NCI-H345 treated with DMSO at 0.1 percent for 48 hours (cell line): Measurements from ENCODE around the gene SEC61A2.
"Not testable (repeated sequence)": the region's sequence is repeated elsewhere in the genome, so short reads cannot be mapped to it uniquely, and the experiment has no call there.

Experiments
- DNase-seq: peaks from one replicate; lab custom pipeline; 2025; ENCODE audit not compliant: unreplicated experiment; lab: John Stamatoyannopoulos, UW

SEC61A2 gene

DNA sequence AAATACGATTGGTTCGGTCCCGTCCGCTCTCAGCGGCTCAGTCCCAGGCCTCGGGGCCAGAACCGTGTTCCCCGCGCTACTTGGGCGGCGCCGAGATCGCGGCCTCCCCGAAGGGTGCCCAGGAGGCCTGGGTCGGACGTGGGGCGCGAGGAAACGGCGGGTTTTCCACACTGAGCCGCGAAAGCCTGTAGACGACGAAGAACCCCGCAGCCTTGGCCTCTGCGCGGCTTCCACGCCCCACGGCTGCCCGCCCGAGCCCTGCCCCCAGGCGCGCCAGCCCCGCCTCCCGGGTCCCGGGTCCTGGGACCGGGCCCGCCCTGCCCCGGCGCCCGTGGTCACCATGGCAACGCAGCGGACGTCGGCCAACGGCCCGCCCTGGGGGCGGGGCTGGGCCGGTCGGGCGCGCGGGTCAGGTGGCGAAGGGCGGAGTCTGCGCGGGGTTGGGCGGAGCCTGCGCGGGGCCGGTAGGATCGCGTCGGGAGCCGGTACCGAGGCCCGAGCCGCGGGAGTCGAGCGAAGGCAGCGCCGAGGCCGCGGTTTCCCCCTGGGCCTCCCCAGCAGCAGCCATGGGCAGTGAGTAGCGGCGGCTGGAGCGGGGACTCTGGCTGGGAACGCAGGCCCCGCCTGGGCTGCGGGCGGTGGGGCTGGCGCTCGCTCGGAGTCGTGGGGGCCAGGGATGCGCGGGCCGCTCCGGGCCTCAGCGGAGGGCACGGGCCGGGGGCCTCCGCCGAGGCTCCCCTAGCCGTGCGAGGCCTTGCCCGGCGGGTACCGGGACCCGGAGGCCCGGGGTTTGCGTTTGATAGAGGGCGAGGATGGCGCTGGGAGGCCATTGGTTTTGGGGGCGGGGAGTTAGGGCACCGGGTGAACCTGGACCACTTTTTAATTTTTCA lies at the start of gene SEC61A2:
Gene SEC61A2, plus strand, starts transcription at position 456 of the 890 bp plus-strand sequence. Its CDS starts 111 bp downstream, at position 567.
- peak; percentile 70 for DNase-seq

DNA sequence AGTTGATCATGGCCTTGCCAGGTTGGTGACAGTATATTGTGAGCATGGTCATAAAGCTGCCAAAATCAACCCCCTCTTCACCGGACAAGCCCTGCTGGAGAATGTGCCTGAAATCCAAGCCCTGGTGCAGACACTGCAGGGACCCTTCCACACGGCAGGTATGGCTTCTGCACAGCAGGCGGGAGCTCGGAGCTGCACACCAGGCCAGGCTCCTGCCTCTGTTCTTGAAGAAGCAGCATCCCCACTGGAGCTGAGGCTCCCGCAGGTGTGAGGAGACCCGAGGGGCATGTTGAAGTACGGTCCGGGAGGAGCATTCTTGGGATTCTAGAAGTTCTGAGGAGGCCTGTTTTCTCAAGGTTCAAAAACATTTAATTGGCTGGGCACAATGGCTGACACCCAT lies 48.0 kb upstream of the SEC61A2 start:
- DNase-seq, result no peak

- DNase-seq, result no peak
Observed at GRCh38 chr10:12081879-12082557, 47.5 kb upstream of the SEC61A2 start.

- no peak for DNase-seq
Observed at GRCh38 chr10:12088919-12089318, 40.6 kb upstream of the SEC61A2 start.

- no peak for DNase-seq
Observed at GRCh38 chr10:12091421-12091820, 38.1 kb upstream of the SEC61A2 start.

DNA sequence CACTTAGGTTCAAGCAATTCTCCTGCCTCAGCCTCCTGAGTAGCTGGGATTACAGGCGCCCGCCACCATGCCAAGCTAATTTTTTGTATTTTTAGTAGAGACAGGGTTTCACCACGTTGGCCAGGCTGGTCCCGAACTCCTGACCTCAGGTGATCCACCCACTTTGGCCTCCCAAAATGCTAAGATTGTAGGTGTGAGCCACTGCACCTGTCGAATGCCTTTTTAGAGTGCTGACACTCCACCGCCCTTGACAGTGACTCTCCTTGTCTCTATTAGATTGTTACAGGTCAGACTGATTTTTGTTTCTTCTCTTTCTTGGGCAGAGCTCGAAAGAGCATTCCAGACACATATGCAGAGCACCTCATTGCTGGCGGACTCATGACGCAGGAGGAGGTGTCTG lies 32.1 kb upstream of the SEC61A2 start:
- DNase-seq, result not testable (repeated sequence)

GRCh38 chr10:12097791-12098190 lies 31.7 kb upstream of the SEC61A2 start:
- peak; percentile 72 for DNase-seq

GRCh38 chr10:12098966-12099365 lies 30.5 kb upstream of the SEC61A2 start:
- no peak for DNase-seq

- DNase-seq, result no peak
Observed at GRCh38 chr10:12103802-12104201, 25.7 kb upstream of the SEC61A2 start.

GRCh38 chr10:12107781-12108180 lies 21.7 kb upstream of the SEC61A2 start:
- no peak for DNase-seq

- no peak for DNase-seq
Observed at GRCh38 chr10:12109286-12109685, 20.2 kb upstream of the SEC61A2 start.

GRCh38 chr10:12111528-12111927 lies 17.9 kb upstream of the SEC61A2 start:
- no peak for DNase-seq

DNA sequence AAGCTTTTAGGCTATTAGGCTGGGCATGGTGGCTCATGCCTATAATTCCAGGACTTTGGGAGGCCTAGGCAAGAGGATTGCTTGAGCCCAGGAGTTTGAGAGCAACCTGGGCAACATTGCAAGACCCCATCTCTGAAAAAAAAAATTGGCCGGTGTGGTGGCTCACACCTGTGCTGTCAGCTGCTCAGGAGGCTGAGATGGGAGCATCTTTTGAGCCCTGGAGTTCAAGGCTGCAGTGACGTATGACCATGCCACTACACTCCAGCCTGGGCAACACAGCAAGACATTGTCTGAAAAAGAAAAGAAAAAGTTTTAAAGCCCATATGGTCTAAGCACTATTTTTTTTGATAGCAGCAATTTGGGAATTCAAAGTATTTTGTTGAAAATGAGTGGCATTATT lies 15.8 kb upstream of the SEC61A2 start:
- DNase-seq, result no peak

DNA sequence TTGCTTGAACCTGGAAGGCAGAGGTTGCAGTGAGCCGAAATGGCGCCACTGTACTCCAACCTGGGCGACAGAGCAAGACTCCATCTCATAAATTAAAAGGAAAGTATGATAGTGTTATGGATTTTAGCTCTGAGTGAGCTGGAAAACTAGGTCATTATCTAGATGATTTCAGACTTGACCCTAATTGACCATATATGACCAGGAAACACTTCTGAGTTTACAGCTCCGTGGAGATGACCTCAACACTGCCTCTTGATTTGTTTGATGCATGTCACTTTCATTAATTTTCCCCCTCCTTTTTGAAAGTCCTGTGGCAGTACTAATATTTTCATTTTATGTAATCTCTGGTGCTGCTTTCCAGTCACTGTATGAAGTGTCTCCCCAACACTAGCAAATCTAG lies 7.8 kb upstream of the SEC61A2 start:
- no peak for DNase-seq

GRCh38 chr10:12130237-12130872 lies 878 bp downstream of the SEC61A2 start:
- DNase-seq, result no peak

- no peak for DNase-seq
Observed at GRCh38 chr10:12135631-12136030, 6.2 kb downstream of the SEC61A2 start.

GRCh38 chr10:12140038-12140437 lies 10.6 kb downstream of the SEC61A2 start:
- DNase-seq, result no peak

DNA sequence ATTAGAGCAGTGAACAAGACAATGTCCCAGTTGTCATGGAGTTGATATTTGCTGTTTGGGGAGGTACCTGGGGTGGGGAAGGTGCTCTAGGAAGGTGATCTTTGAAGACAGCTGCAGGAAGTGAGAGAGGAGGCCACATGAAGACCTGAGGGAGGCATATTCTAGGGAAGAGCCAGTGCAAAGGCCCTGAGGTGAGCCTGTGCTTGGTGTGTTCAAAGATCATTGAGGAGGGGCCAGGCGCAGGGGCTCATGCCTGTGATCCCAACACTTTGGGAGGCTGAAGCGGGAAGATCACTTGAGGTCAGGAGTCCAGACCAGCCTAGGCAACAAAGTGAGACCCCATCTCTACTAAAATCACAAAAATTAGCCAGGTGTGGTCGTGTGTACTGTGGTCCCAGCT lies 15.1 kb downstream of the SEC61A2 start:
- no peak for DNase-seq

- no peak for DNase-seq
Observed at GRCh38 chr10:12150163-12150562, 20.7 kb downstream of the SEC61A2 start.

DNA sequence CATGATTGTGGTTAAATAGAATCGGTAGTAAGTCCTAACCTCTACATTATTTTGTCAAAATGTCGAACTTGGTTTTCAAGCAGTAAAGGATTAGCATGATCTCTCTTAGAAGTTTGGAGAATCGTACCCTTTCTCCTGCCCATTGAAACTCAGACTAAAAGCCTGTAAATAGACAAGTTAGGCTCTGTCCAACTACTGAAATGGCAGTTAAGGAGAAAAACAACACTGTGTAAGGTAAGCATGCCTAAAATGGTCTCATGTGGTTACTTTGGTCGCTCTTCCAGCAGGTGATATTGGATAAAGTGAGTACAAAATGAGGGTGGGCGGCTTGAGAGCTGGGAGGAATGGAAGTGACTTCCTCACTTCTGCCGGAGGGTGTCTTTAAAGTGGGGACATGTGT lies 25.0 kb downstream of the SEC61A2 start:
- no peak for DNase-seq

DNA sequence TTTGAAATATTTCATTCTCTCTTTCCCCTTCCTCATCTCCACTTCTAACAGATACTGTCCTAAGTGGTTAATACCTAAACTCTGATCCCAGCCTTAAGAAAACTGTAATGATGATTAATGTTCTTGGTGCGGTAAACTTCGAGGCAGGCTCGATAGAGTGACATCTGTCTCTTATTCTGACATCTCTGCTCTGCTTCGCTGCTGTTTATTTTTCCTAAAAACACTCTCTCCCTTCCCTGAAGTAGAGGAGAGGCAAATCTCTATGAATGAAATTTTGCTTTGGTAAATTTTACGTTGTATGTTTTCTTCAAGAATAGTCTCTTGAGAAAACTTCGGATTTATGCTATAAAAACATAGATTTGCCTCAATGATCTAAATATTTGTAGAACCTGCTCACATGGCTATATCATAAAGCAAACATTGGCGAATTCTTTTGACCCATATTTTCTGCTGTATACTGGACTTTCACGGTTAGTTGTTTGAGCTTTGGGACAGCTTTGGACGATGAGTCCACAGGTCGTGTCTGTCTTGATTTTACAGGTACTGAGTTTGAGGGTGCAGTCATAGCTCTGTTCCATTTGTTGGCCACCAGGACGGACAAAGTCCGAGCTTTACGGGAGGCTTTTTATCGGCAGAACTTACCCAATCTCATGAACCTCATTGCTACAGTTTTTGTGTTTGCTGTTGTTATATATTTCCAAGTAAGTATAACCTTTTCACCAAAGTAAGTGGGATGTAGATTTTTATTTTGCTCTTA lies 27.1 kb downstream of the SEC61A2 start:
- no peak for DNase-seq
